ENCODE data around the gene THRA. TPM values are rescaled to one million over a fixed set of nuclear protein-coding genes. Genes with fewer than 3 reads are reported as not detected.

The THRA gene
- total RNA-seq, 1 donor from 2014 or later, result 55.6 TPM

DNA sequence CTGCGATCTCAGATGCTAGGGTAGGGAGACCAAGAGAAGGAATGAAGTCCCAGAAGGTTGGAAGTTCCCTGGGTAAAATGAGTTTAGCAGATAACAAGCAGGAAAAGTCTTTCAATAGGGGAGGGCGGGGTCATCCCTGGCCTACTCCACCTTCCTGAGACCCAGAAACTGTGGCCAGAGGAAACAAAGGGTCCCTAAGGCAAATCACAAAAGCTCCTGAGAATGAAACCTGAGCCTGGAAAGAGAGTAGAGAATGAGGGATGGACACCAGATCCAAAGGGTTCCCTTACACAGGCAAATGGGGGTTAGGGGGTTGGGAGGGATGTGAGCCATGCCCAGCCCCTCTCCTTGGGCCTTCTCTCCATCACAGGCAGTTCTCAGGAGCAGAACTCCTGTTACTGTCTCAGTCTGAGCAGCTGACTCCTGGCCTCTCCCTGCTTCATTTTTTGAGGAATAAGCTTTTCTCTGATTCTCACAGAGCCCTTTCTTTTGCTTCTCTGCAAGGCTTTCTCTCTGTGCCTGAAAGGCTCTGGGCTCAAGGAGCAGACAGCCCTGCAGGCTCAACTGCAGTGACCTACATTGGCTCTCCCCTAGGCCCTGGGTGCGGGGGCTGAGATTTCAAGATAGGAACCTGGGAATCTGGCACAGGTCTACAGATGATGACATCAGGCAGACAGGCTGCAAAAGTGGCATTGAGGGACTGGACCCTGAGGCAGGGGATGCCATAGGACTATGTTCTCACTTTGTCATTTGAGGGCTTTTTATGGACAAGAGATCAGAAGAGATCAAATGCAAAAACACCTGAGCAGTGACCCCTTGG is 47.5 kb downstream of the THRA start:
- peaks cover 84% of the 10 kb centered on the region for H3K4me1 ChIP-seq
- H3K9me3 ChIP-seq, result no peaks in the 10 kb centered on the region
- H3K27ac ChIP-seq, result peak overlapping the region; percentile 95
- intact Hi-C loops (cut with DNase I), result no loop called here
- ATAC-seq (no peak), DNase-seq (no peak)
- H3K36me3 ChIP-seq, result no peaks in the 10 kb centered on the region
- H3K27me3 ChIP-seq, result no peaks in the 10 kb centered on the region
- H3K4me3 ChIP-seq, result peak overlapping the region; percentile 11
- TF ChIP-seq CTCF (IDR thresholded peaks at IDR 0.05), result no peak

- Histone ChIP-seq H3K4me3 (peak overlapping the region; percentile 11), H3K9me3 (no peaks in the 10 kb centered on the region), H3K27me3 (no peaks in the 10 kb centered on the region), H3K4me1 (peaks cover 74% of the 10 kb centered on the region), H3K27ac (peak overlapping the region; percentile 95), H3K36me3 (no peaks in the 10 kb centered on the region)
- TF ChIP-seq CTCF (IDR thresholded peaks at IDR 0.05), result peak; percentile 89
- ATAC-seq (peak; percentile 82), DNase-seq (peak; percentile 85)
- intact Hi-C loops (cut with DNase I), result no loop called here
Measured at GRCh38 chr17:40111221-40112128, 48.7 kb downstream of the THRA start.

- H3K27me3 ChIP-seq, result no peaks in the 10 kb centered on the region
- ATAC-seq (no peak), DNase-seq (no peak)
- H3K36me3 ChIP-seq, result no peaks in the 10 kb centered on the region
- peaks cover 66% of the 10 kb centered on the region for H3K4me1 ChIP-seq
- intact Hi-C loops (cut with DNase I), result no loop called here
- no peak for TF ChIP-seq CTCF (IDR thresholded peaks at IDR 0.05)
- H3K9me3 ChIP-seq, result no peaks in the 10 kb centered on the region
- H3K27ac ChIP-seq, result peak overlapping the region; percentile 95
- H3K4me3 ChIP-seq, result no peak overlapping the region
Measured at GRCh38 chr17:40112191-40112711, 49.5 kb downstream of the THRA start.

- H3K4me3 ChIP-seq, result no peak overlapping the region
- H3K9me3 ChIP-seq, result no peaks in the 10 kb centered on the region
- no peaks in the 10 kb centered on the region for H3K27me3 ChIP-seq
- no peak for TF ChIP-seq CTCF (IDR thresholded peaks at IDR 0.05)
- peak overlapping the region; percentile 95 for H3K27ac ChIP-seq
- H3K36me3 ChIP-seq, result no peaks in the 10 kb centered on the region
- no peak for ATAC-seq
- peaks cover 62% of the 10 kb centered on the region for H3K4me1 ChIP-seq
- no peak for DNase-seq
- intact Hi-C loops (cut with DNase I), result no loop called here
Measured at GRCh38 chr17:40112718-40113109, 49.9 kb downstream of the THRA start.

DNA sequence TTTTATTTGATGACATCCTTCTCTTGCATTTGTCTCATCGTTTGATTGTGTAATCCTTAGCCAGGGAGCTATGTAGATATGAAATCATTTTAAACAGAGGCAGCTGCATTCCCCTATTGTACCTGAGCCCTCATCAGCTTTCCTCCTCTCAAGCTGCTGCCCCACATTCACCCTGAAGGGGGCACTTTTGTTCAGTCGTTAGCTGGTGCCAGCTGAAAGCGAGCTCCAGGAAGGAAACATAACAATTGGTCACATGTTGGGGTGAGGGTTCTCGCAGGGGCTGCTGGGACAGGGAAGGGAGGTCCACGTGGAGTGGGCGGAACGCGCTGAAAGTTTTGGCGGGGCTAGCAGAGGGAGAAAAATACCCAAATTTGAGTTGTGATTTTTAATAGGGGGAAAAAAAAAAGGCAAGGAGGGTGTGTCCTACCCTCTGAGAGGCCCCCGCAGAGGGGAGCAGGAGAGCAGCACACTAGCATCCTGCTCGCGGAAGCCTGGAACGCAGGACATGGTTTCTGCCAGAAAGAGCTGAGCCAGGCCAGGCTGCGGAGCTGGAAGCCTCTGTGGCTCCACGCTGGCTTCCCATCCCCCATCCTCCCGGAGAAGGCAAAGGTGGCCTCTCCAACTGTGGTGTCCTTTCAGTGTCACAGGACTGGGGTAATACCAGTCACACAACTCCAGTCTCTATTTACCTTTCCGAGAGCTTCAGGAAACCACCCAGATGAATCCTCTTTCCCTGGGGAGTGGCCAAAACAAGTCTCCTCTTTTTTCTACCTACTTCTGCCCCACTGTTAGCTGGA is 50.5 kb downstream of the THRA start:
- peak; percentile 88 for ATAC-seq
- peak; percentile 86 for TF ChIP-seq CTCF (IDR thresholded peaks at IDR 0.05)
- Histone ChIP-seq H3K9me3 (no peaks in the 10 kb centered on the region), H3K27me3 (no peaks in the 10 kb centered on the region), H3K4me3 (peak overlapping the region; percentile 54), H3K27ac (peak overlapping the region; percentile 95), H3K4me1 (peaks cover 56% of the 10 kb centered on the region), H3K36me3 (no peaks in the 10 kb centered on the region)
- intact Hi-C loops (cut with DNase I), result no loop called here
- peak; percentile 93 for DNase-seq
